Measurements from ENCODE around the gene CPEB4.

DNA sequence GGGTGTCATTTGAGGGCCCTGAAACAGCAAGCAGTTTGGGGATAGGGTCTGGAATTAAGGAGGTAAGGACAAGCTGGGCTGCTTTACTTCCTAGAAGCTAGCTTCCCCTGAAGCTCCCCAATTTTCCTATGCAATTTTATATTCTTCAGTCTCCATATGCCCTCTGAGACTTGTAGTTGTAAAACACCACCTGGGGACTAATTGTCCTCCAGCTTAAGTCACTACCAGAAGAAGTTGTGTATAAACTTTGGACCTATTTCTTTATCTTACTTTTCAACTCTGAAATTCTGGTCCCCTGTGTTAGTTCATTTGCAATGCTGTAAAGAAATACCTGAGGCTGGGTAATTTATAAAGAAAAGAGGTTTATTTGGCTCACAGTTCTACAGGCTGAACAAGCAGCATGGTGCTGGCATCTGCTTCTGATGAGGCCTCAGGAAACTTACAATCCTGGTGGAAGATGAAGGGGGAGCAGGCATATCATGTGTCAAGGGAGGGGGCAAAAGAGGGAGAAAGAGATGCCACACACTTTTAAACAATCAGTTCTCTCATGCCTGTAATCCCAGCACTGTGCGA is 41.1 kb upstream of the CPEB4 start:
- TF ChIP-seq POLR2AphosphoS5 (IDR thresholded peaks at IDR 0.05; ENCODE audit: low read depth, low read length): no peak
- TF ChIP-seq, protein P1, sequence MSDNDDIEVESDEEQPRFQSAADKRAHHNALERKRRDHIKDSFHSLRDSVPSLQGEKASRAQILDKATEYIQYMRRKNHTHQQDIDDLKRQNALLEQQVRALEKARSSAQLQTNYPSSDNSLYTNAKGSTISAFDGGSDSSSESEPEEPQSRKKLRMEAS (IDR thresholded peaks at IDR 0.05): no peak
- no peak for TF ChIP-seq POLR2A (IDR thresholded peaks at IDR 0.05; ENCODE audit: borderline replicate concordance, extremely low read depth, insufficient read depth, insufficient read length)
- TF ChIP-seq, protein P2, sequence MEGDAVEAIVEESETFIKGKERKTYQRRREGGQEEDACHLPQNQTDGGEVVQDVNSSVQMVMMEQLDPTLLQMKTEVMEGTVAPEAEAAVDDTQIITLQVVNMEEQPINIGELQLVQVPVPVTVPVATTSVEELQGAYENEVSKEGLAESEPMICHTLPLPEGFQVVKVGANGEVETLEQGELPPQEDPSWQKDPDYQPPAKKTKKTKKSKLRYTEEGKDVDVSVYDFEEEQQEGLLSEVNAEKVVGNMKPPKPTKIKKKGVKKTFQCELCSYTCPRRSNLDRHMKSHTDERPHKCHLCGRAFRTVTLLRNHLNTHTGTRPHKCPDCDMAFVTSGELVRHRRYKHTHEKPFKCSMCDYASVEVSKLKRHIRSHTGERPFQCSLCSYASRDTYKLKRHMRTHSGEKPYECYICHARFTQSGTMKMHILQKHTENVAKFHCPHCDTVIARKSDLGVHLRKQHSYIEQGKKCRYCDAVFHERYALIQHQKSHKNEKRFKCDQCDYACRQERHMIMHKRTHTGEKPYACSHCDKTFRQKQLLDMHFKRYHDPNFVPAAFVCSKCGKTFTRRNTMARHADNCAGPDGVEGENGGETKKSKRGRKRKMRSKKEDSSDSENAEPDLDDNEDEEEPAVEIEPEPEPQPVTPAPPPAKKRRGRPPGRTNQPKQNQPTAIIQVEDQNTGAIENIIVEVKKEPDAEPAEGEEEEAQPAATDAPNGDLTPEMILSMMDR (IDR thresholded peaks at IDR 0.05 in 2 of 3, conservative IDR thresholded peaks at IDR 0.05 in 1 of 3; ENCODE audit: borderline replicate concordance in 1 of 3, insufficient read depth in 1 of 3, low read depth in 2 of 3, low read length in 2 of 3): no peak
- TF ChIP-seq, protein P3, sequence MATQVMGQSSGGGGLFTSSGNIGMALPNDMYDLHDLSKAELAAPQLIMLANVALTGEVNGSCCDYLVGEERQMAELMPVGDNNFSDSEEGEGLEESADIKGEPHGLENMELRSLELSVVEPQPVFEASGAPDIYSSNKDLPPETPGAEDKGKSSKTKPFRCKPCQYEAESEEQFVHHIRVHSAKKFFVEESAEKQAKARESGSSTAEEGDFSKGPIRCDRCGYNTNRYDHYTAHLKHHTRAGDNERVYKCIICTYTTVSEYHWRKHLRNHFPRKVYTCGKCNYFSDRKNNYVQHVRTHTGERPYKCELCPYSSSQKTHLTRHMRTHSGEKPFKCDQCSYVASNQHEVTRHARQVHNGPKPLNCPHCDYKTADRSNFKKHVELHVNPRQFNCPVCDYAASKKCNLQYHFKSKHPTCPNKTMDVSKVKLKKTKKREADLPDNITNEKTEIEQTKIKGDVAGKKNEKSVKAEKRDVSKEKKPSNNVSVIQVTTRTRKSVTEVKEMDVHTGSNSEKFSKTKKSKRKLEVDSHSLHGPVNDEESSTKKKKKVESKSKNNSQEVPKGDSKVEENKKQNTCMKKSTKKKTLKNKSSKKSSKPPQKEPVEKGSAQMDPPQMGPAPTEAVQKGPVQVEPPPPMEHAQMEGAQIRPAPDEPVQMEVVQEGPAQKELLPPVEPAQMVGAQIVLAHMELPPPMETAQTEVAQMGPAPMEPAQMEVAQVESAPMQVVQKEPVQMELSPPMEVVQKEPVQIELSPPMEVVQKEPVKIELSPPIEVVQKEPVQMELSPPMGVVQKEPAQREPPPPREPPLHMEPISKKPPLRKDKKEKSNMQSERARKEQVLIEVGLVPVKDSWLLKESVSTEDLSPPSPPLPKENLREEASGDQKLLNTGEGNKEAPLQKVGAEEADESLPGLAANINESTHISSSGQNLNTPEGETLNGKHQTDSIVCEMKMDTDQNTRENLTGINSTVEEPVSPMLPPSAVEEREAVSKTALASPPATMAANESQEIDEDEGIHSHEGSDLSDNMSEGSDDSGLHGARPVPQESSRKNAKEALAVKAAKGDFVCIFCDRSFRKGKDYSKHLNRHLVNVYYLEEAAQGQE (IDR thresholded peaks at IDR 0.05; ENCODE audit: low read depth): no peak
- TF ChIP-seq EZH2 (IDR thresholded peaks at IDR 0.05): no peak
- no peak for TF ChIP-seq CEBPB (IDR thresholded peaks at IDR 0.05; ENCODE audit: low read depth)
- no peak for TF ChIP-seq JUND (IDR thresholded peaks at IDR 0.05)
- TF ChIP-seq RAD21 (IDR thresholded peaks at IDR 0.05; ENCODE audit: low read depth): no peak
- no peak for TF ChIP-seq YY1 (IDR thresholded peaks at IDR 0.05; ENCODE audit: extremely low read depth, insufficient replicate concordance, low read depth, low read length)
- no peak for TF ChIP-seq ZFX (IDR thresholded peaks at IDR 0.05)
